HFFc6 (cell line): ENCODE measurements around the gene MAPKAPK3. TPM values are rescaled to one million over a fixed set of nuclear protein-coding genes. Genes with fewer than 3 reads are reported as not detected.

Experiments
- DNase-seq: peaks from one replicate; pipeline ENCODE4 v3.0.0-alpha.2; 2018
- H3K27ac Mint-ChIP-seq: 2 replicates; pipeline ENCODE4 v1.8.0; 2020; ENCODE audit warnings: mild to moderate bottlenecking, mixed read lengths
- H3K27me3 Mint-ChIP-seq: 2 replicates; pipeline ENCODE4 v1.8.0; 2021; ENCODE audit warnings: mild to moderate bottlenecking, moderate library complexity, mixed read lengths; ENCODE audit not compliant: insufficient read depth
- H3K36me3 Mint-ChIP-seq: 2 replicates; pipeline ENCODE4 v1.8.0; 2021; ENCODE audit warnings: low read depth, mixed read lengths
- H3K4me1 Mint-ChIP-seq: 2 replicates; pipeline ENCODE4 v1.8.0; 2020; ENCODE audit warnings: low read depth, mixed read lengths
- H3K4me3 Mint-ChIP-seq: 2 replicates; pipeline ENCODE4 v1.8.0; 2020; ENCODE audit warnings: mild to moderate bottlenecking, moderate library complexity, mixed read lengths
- H3K9me3 Mint-ChIP-seq: 2 replicates; pipeline ENCODE4 v1.8.0; 2020; ENCODE audit warnings: mild to moderate bottlenecking, mixed read lengths
- total RNA-seq, 6 experiments: library from RNA; stranded (reverse); fragmentation: NEBNext Ultra II Directional; extraction: Animal tissue kit (Norgen Biotek cat#: 25700); gene quantifications; 2 replicates in 1 of 6; 3 replicates in 5 of 6; pipeline ENCODE4 v1.2.3, GENCODE V29; 2021
- TF ChIP-seq, protein P1 (sequence below): fragments of 200-600 bp; sonication (generic); IDR thresholded peaks from 2 replicates; pipeline ENCODE4 v1.5.0; 2021; ENCODE audit warnings: antibody characterized with exemption, mild to moderate bottlenecking

MAPKAPK3 gene
- total RNA-seq, 6 experiments from 2014 or later = 60.5 to 65.5 (median 62.8) TPM

DNA sequence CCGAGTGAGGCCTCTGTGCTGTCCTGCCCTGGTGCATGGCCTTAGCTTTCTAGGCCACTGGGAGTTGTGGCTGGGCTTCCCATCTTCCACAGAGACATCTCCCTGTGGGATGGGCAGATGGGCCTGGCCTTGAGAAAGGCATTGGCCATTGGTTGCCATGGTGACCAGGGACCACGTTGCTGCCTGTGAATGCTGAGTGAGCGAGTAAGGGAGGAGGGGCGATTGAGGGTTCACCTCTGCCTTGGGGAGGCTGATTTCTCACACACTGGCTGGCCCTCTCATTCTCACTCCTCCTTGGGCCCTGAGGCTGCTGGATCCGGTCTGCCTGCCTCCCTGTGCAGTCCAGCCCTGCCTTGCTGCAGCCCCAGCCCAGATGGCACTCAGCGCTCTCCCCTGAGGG, 31.4 kb downstream of the MAPKAPK3 start:
- no peak overlapping the region for H3K4me3 Mint-ChIP-seq
- H3K36me3 Mint-ChIP-seq = no peaks in the 10 kb centered on the region; the same call in none of the 2 replicates
- no peaks in the 10 kb centered on the region; the same call in 1 of the 2 replicates for H3K27me3 Mint-ChIP-seq
- peak; percentile 20 for DNase-seq
- TF ChIP-seq, protein P1, sequence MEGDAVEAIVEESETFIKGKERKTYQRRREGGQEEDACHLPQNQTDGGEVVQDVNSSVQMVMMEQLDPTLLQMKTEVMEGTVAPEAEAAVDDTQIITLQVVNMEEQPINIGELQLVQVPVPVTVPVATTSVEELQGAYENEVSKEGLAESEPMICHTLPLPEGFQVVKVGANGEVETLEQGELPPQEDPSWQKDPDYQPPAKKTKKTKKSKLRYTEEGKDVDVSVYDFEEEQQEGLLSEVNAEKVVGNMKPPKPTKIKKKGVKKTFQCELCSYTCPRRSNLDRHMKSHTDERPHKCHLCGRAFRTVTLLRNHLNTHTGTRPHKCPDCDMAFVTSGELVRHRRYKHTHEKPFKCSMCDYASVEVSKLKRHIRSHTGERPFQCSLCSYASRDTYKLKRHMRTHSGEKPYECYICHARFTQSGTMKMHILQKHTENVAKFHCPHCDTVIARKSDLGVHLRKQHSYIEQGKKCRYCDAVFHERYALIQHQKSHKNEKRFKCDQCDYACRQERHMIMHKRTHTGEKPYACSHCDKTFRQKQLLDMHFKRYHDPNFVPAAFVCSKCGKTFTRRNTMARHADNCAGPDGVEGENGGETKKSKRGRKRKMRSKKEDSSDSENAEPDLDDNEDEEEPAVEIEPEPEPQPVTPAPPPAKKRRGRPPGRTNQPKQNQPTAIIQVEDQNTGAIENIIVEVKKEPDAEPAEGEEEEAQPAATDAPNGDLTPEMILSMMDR = no peak
- peaks cover 14% of the 10 kb centered on the region for H3K4me1 Mint-ChIP-seq
- peak overlapping the region; percentile 21; the same call in 1 of the 2 replicates for H3K27ac Mint-ChIP-seq
- no peaks in the 10 kb centered on the region for H3K9me3 Mint-ChIP-seq

DNA sequence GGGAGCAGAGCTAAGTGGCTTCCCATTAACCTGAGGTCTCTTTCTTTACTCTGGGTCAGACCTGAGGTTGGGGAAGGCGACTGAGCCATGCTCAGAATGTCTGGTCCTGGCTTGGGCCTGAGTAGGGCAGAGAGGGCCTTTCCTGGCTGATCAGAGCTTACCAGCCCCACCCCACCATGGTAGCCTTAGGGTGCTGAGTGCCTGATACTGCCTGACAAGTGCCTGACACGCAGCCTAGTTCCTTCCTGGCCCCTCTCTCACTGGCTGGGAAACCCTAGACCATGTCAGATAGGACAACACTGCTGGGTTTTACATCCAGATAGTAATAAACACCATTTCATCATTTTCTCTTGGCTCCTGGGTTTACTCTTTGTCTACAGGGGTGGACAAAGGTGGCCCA, 32.0 kb downstream of the MAPKAPK3 start:
- Mint-ChIP-seq H3K4me3 (no peak overlapping the region), H3K36me3 (no peaks in the 10 kb centered on the region; the same call in none of the 2 replicates), H3K27ac (no peak overlapping the region), H3K9me3 (no peaks in the 10 kb centered on the region), H3K4me1 (peaks cover 14% of the 10 kb centered on the region), H3K27me3 (no peaks in the 10 kb centered on the region; the same call in 1 of the 2 replicates)
- no peak for DNase-seq
- TF ChIP-seq, protein P1 = no peak

DNA sequence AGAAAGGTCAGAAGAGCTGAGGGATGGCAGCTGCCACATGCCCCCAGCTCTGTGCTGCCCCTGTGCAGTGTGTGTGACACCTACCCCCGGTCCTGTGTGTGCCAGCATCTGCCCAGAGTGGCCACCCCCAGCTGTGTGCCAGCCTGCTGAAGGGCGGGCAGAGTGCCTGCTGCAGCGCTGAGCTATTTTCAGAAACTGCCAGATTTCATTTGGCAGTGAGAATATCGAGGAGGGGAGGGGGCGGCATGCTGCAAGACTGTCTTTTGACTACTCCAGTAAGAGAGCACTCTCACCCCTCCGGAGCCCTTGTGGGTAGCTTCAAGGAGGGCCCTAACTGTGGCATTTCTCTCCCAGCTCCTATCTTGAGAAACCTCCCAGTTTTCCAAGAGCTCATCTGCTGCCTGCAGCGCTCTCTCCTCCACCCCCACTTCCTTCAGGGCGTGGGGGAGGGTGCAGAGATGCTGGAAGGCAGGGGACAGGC, 32.5 kb downstream of the MAPKAPK3 start:
- DNase-seq = no peak
- Mint-ChIP-seq H3K4me1 (peaks cover 16% of the 10 kb centered on the region), H3K27ac (no peak overlapping the region), H3K9me3 (no peaks in the 10 kb centered on the region), H3K27me3 (no peaks in the 10 kb centered on the region; the same call in none of the 2 replicates), H3K4me3 (no peak overlapping the region), H3K36me3 (no peaks in the 10 kb centered on the region; the same call in none of the 2 replicates)
- TF ChIP-seq, protein P1 = no peak

DNA sequence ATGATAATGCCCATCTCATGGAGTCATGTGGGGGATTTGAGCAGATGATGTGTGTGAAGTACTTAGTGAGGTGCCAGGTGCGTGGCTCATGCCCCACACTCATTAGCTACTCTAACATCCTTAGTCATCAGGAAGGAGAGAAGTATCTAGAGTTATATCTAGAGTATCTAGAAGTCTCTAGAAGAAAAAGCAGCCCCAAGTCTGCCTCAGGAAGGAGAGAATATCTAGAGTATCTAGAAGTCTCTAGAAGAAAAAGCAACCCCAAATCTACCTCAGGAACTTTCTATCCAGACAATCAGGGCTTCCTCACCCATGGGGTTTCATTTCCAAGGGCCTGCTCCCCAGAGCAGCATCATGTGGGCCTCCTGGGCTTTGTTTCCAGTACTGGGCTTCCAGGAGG, 33.1 kb downstream of the MAPKAPK3 start:
- H3K9me3 Mint-ChIP-seq = no peaks in the 10 kb centered on the region
- no peaks in the 10 kb centered on the region; the same call in none of the 2 replicates for H3K27me3 Mint-ChIP-seq
- H3K27ac Mint-ChIP-seq = no peak overlapping the region
- no peak for DNase-seq
- no peak overlapping the region for H3K4me3 Mint-ChIP-seq
- no peaks in the 10 kb centered on the region; the same call in none of the 2 replicates for H3K36me3 Mint-ChIP-seq
- TF ChIP-seq, protein P1 = no peak
- peaks cover 21% of the 10 kb centered on the region for H3K4me1 Mint-ChIP-seq

DNA sequence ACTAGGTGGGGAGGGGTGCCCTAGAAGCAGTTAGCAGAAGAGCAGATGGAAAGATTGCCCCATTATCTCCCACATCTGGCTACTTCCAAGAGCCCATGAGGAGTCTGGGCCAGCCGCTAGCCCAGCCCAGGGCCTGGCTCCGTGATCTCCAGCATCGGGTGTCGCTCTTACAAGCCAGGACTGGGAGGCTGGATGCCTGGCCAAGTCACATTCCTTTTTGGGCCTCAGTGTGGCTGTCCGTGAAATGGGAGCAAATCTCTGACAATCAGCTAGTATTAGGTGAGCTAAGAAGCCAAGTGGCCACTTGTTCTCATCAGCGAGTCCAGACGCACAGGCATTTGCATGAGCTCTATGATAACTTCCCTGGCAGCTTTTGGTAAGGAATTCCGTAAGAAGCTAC, 34.5 kb downstream of the MAPKAPK3 start:
- TF ChIP-seq, protein P1 = no peak
- Mint-ChIP-seq H3K4me3 (no peak overlapping the region), H3K9me3 (no peaks in the 10 kb centered on the region), H3K27me3 (no peaks in the 10 kb centered on the region; the same call in none of the 2 replicates), H3K4me1 (peaks cover 26% of the 10 kb centered on the region), H3K36me3 (no peaks in the 10 kb centered on the region; the same call in none of the 2 replicates), H3K27ac (no peak overlapping the region)
- DNase-seq = no peak
